ENCODE measurements around the gene VRK2. TPM values are rescaled to one million over a fixed set of nuclear protein-coding genes. Genes with fewer than 3 reads are reported as not detected.

Gene VRK2
- total RNA-seq, 1 donor from 2014 or later = 23.1 TPM

GRCh38 chr2:58122040-58122439 is 75.4 kb downstream of the VRK2 start:
- no peak for DNase-seq (ENCODE audit: extremely low spot score in 2 of 2)
- TF ChIP-seq, protein P1, sequence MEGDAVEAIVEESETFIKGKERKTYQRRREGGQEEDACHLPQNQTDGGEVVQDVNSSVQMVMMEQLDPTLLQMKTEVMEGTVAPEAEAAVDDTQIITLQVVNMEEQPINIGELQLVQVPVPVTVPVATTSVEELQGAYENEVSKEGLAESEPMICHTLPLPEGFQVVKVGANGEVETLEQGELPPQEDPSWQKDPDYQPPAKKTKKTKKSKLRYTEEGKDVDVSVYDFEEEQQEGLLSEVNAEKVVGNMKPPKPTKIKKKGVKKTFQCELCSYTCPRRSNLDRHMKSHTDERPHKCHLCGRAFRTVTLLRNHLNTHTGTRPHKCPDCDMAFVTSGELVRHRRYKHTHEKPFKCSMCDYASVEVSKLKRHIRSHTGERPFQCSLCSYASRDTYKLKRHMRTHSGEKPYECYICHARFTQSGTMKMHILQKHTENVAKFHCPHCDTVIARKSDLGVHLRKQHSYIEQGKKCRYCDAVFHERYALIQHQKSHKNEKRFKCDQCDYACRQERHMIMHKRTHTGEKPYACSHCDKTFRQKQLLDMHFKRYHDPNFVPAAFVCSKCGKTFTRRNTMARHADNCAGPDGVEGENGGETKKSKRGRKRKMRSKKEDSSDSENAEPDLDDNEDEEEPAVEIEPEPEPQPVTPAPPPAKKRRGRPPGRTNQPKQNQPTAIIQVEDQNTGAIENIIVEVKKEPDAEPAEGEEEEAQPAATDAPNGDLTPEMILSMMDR (IDR thresholded peaks at IDR 0.05) = no peak
- no peak for TF ChIP-seq POLR2AphosphoS5 (IDR thresholded peaks at IDR 0.05; ENCODE audit: insufficient read depth in 1 of 2, low read depth in 1 of 2)
- TF ChIP-seq POLR2A (IDR thresholded peaks at IDR 0.05) = no peak
- Histone ChIP-seq H3K27ac (no peak overlapping the region), H3K27me3 (no peaks in the 10 kb centered on the region), H3K4me3 (no peak overlapping the region), H3K36me3 (peaks cover 0 to 13% of the 10 kb centered on the region in 2 donors), H3K4me1 (no peaks in the 10 kb centered on the region), H3K9me3 (no peaks in the 10 kb centered on the region)
- intact Hi-C loops (cut with DNase I) = no loop called here

GRCh38 chr2:58122540-58122939 is 75.9 kb downstream of the VRK2 start:
- TF ChIP-seq, protein P1 (IDR thresholded peaks at IDR 0.05) = no peak
- TF ChIP-seq POLR2A (IDR thresholded peaks at IDR 0.05) = no peak
- TF ChIP-seq POLR2AphosphoS5 (IDR thresholded peaks at IDR 0.05; ENCODE audit: insufficient read depth in 1 of 2, low read depth in 1 of 2) = no peak
- DNase-seq (ENCODE audit: extremely low spot score in 2 of 2) = no peak

GRCh38 chr2:58127111-58127510 is 80.5 kb downstream of the VRK2 start:
- H3K4me3 ChIP-seq = no peak overlapping the region
- H3K27me3 ChIP-seq = no peaks in the 10 kb centered on the region
- no peak for TF ChIP-seq POLR2AphosphoS5 (IDR thresholded peaks at IDR 0.05; ENCODE audit: insufficient read depth in 1 of 2, low read depth in 1 of 2)
- TF ChIP-seq, protein P1 (IDR thresholded peaks at IDR 0.05) = no peak
- TF ChIP-seq POLR2A (IDR thresholded peaks at IDR 0.05) = no peak
- DNase-seq (ENCODE audit: extremely low spot score in 2 of 2) = no peak
- no peaks in the 10 kb centered on the region for H3K9me3 ChIP-seq
- intact Hi-C loops (cut with DNase I) = no loop called here
- H3K36me3 ChIP-seq = peaks cover 0 to 13% of the 10 kb centered on the region in 2 donors
- H3K4me1 ChIP-seq = peaks cover 8% of the 10 kb centered on the region
- H3K27ac ChIP-seq = no peak overlapping the region

More at GRCh38 chr2:58122540-58122939, 75.9 kb downstream of the VRK2 start:
- no peaks in the 10 kb centered on the region for H3K9me3 ChIP-seq
- peaks cover 0 to 13% of the 10 kb centered on the region in 2 donors for H3K36me3 ChIP-seq
- H3K27me3 ChIP-seq = no peaks in the 10 kb centered on the region
- no peaks in the 10 kb centered on the region for H3K4me1 ChIP-seq
- intact Hi-C loops (cut with DNase I) = no loop called here
- no peak overlapping the region for H3K27ac ChIP-seq
- H3K4me3 ChIP-seq = no peak overlapping the region

GRCh38 chr2:58130238-58130637 is 83.6 kb downstream of the VRK2 start:
- H3K4me3 ChIP-seq = no peak overlapping the region
- peaks cover 14% of the 10 kb centered on the region for H3K4me1 ChIP-seq
- H3K27me3 ChIP-seq = no peaks in the 10 kb centered on the region
- TF ChIP-seq, protein P1 (IDR thresholded peaks at IDR 0.05) = no peak
- no peak for TF ChIP-seq POLR2AphosphoS5 (IDR thresholded peaks at IDR 0.05; ENCODE audit: insufficient read depth in 1 of 2, low read depth in 1 of 2)
- no peak for TF ChIP-seq POLR2A (IDR thresholded peaks at IDR 0.05)
- intact Hi-C loops (cut with DNase I) = no loop called here
- no peak for DNase-seq (ENCODE audit: extremely low spot score in 2 of 2)
- no peak overlapping the region for H3K27ac ChIP-seq
- no peaks in the 10 kb centered on the region for H3K36me3 ChIP-seq
- no peaks in the 10 kb centered on the region for H3K9me3 ChIP-seq

- DNase-seq (ENCODE audit: extremely low spot score in 2 of 2) = no peak
- no peaks in the 10 kb centered on the region for H3K9me3 ChIP-seq
Observed at GRCh38 chr2:58131191-58132011, 84.8 kb downstream of the VRK2 start.

More at GRCh38 chr2:58131191-58132011, 84.8 kb downstream of the VRK2 start:
- H3K4me3 ChIP-seq = no peak overlapping the region
- H3K36me3 ChIP-seq = no peaks in the 10 kb centered on the region
- TF ChIP-seq POLR2A (IDR thresholded peaks at IDR 0.05) = no peak
- TF ChIP-seq POLR2AphosphoS5 (IDR thresholded peaks at IDR 0.05; ENCODE audit: insufficient read depth in 1 of 2, low read depth in 1 of 2) = no peak
- TF ChIP-seq, protein P1 (IDR thresholded peaks at IDR 0.05) = no peak
- peaks cover 14% of the 10 kb centered on the region for H3K4me1 ChIP-seq
- no peak overlapping the region for H3K27ac ChIP-seq
- intact Hi-C loops (cut with DNase I) = no loop called here
- H3K27me3 ChIP-seq = no peaks in the 10 kb centered on the region
